SH-SY5Y (cell line): ENCODE measurements around the gene USP22.

ENCODE experiments used
- GATA2 ChIP-seq: IDR thresholded peaks from 2 replicates; pipeline ENCODE4 v1.6.1; 2011; ENCODE audit warnings: mild to moderate bottlenecking, low read depth, low read length
- GATA3 ChIP-seq: IDR thresholded peaks from 2 replicates; pipeline ENCODE4 v1.6.1; 2011; ENCODE audit warnings: low read depth, mild to moderate bottlenecking, low read length, moderate library complexity

- no peak for TF ChIP-seq GATA3
- no peak for TF ChIP-seq GATA2
Observed at GRCh38 chr17:20952183-20952582, 90.6 kb downstream of the USP22 start.
